ENCODE measurements around the gene RBM10.

The RBM10 gene

GRCh38 chrX:47178337-47178736 is 33.3 kb downstream of the RBM10 start:
- DNase-seq = no peak

- DNase-seq = no peak
Measured at GRCh38 chrX:47179221-47179927, 34.4 kb downstream of the RBM10 start.

- no peak for DNase-seq
Measured at GRCh38 chrX:47179928-47180255, 34.9 kb downstream of the RBM10 start.

GRCh38 chrX:47180346-47180745 is 35.3 kb downstream of the RBM10 start:
- no peak for DNase-seq

- DNase-seq = no peak
Measured at GRCh38 chrX:47181301-47181700, 36.3 kb downstream of the RBM10 start.

GRCh38 chrX:47182106-47182700 is 37.2 kb downstream of the RBM10 start:
- DNase-seq = no peak

GRCh38 chrX:47184486-47184885 is 39.5 kb downstream of the RBM10 start:
- no peak for DNase-seq

- no peak for DNase-seq
Measured at GRCh38 chrX:47185241-47185640, 40.2 kb downstream of the RBM10 start.

GRCh38 chrX:47186096-47186740 is 41.2 kb downstream of the RBM10 start:
- DNase-seq = no peak

- no peak for DNase-seq
Measured at GRCh38 chrX:47187106-47187677, 42.2 kb downstream of the RBM10 start.

- DNase-seq = no peak
Measured at GRCh38 chrX:47189906-47190305, 44.9 kb downstream of the RBM10 start.

GRCh38 chrX:47190445-47191269 is 45.6 kb downstream of the RBM10 start:
- DNase-seq = peak; percentile 93

GRCh38 chrX:47191331-47191730 is 46.3 kb downstream of the RBM10 start:
- peak; percentile 51 for DNase-seq

GRCh38 chrX:47191806-47192401 is 46.9 kb downstream of the RBM10 start:
- no peak for DNase-seq

- DNase-seq = peak; percentile 98
Measured at GRCh38 chrX:47193475-47194193, 48.6 kb downstream of the RBM10 start, which contains the start of gene UBA1. Gene UBA1, plus strand, starts transcription at chrX:47193829. Its CDS starts 4,974 bp downstream, at chrX:47198803.

- DNase-seq = no peak
Measured at GRCh38 chrX:47194194-47194787, 49.3 kb downstream of the RBM10 start.

GRCh38 chrX:47196098-47196497 is 51.1 kb downstream of the RBM10 start:
- no peak for DNase-seq

GRCh38 chrX:47197526-47197925 is 52.5 kb downstream of the RBM10 start:
- DNase-seq = no peak

- no peak for DNase-seq
Measured at GRCh38 chrX:47198026-47198686, 53.1 kb downstream of the RBM10 start.

- DNase-seq = no peak
Measured at GRCh38 chrX:47198687-47199080, 53.7 kb downstream of the RBM10 start.

- no peak for DNase-seq
Measured at GRCh38 chrX:47199286-47199685, 54.3 kb downstream of the RBM10 start.
